GM19240 (cell line): ENCODE measurements around the gene TMEM9.

Experiments used
- DNase-seq: peaks from one replicate; pipeline ENCODE4 v3.0.0; 2011; ENCODE audit warnings: low spot score; ENCODE audit not compliant: insufficient read length

The TMEM9 gene

DNA sequence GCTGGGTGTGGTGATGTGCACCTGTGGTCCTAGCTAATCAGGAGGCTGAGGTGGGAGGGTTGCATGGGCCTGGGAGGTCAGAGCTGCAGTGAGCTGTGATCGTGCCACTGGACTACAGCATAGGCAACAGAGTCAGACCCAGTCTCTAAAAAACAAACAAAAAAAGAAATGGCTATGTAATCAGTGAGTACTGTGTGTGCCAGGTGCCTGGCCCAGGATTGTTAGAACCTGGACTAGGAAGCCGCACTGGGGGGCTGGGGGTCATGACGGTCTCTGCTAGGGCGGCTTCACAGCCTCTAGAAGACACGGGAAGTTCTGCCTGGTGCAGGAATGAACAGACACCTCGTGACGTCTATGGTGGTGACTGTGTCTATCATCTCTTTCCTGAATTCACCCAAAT, 8.5 kb downstream of the TMEM9 start:
- DNase-seq: no peak

DNA sequence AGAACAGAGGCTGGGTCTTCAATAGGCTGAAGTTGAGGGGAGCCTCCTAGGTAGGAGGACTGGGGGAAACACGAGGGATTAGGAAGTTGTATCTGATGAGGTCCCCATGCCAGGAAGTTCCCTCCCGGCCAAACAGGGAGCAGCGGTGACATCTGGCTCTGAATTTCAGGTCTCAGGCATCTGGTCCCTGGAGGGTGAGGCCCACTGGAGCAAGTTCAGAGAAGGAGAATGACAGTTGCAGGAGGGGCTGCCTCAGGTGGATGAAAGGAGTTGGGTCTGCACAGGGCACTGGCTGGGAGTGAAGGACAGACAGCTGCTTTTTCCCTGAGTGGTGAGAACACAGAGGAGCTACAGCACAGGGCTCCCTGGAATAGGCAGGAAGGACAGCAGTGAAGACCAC, 9.1 kb downstream of the TMEM9 start:
- no peak for DNase-seq

DNA sequence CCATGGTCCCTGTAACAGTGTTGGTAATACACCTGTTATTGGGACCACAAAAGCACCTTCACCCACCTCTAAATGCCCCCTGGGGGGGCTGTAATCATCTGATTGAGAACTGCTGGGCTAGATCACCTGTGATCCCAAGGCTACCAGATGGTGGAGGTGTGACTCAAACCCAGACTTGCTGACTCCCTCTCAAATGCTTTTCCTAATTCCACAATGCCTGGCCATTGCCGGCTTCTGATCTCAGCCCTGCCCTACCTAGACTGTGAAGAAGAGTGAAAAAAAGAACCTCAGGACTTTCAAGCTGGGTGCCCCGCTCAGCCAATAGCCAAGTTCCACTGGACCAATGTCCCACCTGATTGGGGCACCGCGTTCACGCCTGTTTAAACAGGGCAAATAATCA, 9.6 kb downstream of the TMEM9 start:
- no peak for DNase-seq

DNA sequence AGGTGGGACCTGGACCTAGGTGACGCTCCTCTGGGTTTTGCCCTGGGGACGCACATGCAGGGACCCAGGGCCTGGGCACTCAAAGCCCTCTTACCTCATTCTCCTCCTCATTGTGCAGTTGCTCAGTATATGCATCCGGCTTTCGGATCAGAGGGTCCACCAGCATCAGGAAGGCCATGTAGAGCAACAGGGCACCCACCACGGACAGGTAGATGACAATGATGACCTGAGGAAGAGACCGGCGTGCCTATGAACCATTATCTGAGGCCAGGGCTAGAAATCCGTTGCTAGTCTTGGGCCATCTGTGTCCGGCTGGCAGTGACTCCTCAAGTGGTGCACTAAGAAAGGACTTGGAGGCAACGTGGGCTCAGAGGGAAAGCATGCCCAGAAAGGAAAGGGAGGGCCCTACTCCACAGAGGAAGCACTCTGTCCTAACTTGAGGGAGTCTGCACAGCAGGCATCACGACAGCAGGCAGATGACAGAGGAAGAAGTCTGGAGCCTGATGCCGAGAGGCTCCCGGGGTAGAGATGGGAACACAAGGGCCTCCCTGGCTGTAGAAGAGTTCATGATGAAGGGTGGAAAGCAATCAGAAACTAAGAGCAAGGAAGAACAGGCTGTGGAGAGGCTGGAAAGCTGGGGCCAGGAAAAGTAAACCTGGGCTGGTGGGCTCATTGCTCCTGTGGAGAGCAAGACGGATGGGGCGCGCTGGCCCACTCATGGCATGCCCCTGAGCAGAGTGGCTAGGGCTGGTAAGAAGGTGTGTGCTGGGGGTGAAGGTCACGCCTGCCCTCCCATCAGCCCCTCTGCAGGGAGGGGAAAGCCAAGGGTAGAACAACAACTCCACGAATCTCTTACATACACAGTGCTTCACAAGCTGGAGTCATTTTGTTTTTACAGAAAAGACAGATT, 10.3 kb downstream of the TMEM9 start:
- no peak for DNase-seq

DNA sequence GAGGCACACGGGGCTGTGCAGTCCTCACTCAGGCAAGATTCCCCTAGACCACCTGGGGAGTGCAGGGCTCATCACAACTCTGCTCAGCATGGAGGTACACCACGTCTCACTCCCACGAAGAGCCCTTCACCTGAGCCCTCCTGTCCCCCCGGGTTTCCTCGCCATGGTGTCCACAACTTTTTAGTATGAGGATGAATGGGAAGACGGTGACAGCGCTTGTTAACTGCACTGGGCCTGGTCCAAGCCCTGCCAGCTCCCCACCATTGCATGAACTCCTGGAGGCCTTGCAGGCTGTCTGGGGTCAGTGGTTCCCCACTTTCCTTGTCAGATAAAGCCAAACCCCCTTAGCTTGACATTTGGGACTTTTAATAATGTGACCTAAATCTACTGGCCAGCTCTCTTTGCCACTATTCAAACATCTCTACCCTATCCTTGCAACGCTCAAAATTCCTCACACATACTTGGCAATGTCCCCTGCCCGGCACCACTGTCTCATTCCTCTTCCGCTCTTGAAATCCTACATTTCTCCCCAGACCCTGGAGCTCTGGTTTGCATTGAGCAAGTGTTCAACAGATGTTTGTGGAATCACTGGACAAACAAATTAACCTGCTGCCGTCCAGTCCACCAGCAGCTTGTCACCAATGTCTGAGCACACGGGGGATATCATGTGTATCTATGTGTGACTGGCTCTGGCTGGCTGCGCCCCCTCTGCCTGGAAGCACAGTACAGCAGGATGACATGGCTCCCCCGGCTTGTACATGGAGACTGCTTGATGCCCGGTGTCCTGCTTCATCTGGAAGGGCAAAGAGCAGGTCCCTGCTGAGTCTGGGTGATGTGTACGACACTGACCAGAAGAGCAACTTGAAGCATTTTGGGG, 11.2 kb downstream of the TMEM9 start:
- DNase-seq: no peak

DNA sequence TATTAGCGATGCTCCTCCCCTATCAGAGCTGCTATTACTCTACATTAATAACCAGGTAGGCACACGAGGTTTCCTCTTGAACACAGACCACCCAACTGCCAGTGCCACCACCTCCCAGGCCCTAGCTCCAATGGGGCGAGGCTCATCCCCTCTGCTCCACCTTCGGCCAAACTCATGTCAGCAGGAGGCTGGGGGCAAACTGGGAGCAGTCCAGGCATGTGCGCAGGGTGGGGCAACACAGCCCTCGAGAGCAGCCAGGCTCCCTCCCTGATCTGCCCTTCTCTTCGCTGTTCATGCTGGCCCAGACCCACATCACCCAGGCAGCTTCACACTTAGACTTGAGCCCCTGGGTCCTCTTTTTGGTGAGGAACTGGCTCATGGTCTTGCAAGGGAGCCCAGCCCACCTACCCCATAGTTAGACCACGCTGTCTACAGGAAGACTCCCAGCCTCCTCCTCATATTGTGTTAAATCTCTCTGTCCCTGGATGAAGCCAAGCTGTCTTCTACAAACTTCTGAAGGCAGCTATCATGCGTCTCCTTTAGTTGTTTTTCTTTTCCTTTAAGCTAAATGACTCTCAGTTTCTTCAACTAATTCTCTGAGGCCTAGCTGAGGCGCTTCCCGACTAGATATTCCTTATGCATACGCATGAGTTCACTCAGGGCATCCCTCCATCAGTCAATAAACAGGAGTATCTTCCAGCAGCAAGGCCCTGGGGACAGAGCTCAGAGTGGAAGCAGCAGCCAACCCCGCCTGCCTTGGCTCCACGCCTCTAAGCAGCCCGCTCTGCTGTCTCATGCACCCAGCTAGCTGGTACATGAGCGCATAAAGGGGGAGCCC, 12.0 kb downstream of the TMEM9 start:
- no peak for DNase-seq

DNA sequence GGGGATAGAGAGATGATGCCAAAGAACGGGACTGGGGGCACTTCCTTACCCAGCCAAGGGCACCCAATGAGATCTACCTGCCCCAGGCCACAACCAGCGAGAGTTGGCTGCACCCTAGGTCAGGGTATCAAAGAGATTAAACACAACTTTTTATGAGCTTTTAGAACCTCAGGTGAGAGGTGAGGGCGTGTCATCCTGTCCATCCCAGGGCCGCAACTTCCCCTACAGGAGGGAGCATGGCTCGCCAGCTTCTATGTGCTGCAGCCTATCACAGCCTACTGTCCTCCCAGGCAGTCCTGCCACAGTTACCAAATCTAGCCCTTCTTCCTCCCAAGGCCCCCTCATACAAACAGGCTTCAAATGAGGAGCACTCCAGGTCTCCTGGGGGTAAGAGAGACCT, 12.9 kb downstream of the TMEM9 start:
- DNase-seq: no peak

DNA sequence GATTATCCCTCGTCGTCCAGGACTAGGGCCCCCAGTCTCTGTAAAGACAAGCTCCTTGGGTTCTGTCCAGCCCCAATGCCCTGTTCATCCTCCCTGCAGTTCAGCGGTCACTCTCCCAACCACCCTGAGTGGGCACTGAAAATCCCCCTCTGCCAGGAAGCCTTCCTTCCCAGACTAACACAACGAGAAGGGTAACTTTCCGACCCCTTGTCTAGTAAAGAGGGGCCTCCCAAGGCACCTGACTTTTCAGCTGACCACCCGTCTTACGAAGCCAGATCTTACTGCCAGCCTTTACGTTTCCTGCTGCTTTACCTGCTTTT, 13.4 kb downstream of the TMEM9 start:
- no peak for DNase-seq

DNA sequence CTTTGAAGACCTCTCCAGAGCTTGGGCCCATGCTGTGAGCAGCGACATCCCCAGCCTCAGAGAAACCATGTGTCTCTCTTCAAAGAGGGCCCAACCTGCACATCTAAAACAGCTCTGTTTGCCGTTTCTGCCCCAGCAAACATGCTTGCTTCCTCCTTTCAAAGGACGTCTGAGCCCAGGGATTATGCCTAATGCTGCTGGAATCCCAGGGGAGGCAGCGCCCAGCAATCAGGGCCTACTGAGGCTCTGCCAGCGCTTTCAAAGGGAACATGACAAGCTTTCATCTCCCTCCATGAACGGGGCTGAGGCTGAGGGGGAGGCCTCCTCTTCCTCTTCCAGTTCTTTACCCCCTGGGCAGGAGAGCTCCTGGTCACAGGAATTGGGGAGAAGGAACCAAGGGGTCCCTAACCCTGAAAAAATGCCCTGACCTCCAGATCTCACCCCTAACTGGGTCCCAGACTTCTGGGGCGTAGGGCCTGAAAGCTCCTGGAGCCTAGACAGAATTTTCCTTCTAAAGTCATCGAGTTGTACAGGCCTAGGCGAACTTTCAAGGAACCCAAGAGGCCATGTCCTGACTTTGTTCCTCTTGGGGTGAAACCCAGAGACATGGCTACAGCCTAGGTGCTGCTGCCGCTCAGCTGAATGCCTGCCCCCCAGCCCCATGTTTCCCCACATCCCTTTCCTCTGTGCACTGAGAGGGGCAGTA, 13.9 kb downstream of the TMEM9 start:
- no peak for DNase-seq

DNA sequence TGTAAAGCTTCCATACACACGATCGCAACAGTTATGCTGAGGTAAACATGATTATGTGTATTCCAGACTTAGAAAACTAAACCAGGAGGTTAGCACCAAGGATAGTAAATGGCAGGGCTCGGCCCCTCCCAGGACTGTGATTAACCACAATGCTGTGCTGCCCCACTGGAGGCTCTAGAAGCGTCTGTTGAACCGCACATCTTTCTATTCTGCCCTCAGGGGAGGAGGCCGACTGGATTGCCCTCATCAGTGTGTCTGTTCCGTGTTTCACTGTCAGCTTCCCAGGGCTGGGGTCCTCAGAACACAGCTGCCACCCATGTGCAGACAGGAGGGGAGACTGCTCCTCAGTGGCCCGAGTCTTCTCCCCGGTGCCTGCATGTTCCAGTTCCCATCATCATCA, 14.5 kb downstream of the TMEM9 start:
- DNase-seq: no peak

DNA sequence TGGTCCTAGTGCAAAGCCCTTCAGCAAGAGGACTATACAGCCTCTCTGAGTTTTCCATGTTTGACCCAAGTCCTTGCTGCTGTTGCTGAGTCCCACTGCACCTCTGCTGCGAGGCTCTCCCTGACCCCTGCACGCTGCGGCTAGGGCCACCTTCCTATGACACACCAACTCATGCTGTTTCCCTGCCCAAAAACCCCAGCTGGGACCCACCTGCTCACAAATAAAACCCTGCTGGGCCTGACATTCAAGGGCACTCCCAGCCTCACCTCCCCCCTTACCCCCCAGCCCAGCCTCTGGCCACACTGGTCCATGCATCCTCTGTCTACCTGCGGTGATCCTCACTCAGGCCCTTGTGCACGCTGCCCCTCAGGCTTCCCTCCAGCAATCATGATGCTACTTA, 15.0 kb downstream of the TMEM9 start:
- DNase-seq: no peak

DNA sequence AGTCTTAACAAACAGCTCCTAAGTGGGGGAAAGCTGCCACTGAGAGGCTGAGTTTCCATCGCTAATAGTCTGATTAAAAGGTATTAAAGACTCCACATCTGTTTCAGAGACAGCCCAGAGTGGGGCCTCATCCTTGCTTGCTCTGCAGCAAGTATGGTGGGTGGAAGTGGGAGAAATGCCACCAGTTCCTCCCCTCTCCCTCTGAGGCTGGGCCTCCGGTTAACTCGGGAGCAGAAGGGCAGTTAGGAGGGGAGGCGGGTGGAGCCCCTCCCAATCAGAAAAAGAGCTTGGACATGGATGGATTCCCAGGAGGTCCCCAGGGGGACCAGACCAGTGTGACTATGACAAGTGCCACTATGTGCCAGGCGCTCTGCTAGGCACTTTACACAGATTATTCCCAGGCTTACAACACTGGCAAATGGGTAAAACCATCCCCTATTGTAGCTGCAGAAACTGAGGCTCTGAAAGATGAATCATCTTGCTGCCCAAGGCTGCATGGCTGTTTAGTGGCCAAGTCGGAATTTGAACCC, 15.9 kb downstream of the TMEM9 start:
- no peak for DNase-seq

DNA sequence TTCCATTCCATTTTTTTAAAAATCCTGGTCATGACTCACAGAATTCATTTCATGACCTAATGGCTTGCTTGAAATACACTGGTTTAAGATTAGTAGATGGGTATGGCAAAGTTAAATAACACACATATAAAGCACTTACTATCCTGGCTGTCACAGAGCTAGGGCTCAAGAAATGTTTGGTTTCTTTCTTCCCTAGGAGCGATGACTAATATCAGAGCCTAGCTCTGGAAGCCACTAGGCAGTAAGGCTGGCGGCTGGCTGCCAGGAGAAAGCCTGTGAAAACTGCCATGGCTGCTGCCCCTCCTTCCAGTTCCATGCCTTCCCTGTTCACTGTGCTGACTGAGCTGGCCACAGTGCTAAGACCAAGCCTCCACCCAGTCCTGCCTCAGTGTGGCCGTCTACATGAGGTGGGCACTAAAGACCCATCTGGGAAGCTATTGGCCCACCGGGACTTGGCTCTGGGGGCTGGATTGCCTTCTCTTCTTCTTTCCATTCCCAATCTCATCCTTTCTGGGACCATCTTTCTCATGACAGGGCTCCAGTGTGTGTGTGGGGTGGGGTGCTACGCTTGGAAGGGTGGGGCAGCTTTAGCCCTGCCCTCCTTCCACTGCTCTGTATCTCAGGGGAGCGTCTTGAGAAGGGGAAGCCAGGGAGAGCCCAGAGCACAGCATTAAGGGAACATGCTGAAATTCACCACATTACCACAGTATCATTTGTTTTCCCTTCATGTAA, 16.5 kb downstream of the TMEM9 start:
- DNase-seq: no peak

DNA sequence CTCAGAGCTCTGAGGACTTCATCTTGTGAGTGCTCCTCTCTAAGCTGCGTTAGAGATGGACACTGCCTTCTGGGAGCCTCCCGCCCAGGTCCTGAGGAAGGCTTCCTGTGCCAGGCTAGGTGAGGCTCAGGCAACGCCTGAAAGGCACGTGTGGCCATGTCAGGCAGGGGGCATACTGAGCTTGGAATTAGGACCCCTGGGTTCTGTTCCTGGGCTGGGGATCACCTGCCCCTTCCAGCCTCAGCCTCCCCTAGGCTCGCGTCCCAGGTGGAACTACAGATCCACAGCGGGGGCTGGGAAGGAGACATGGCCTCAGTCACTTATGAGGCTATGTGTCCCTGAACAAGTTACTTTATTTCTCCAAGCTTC, 17.3 kb downstream of the TMEM9 start:
- DNase-seq: no peak

DNA sequence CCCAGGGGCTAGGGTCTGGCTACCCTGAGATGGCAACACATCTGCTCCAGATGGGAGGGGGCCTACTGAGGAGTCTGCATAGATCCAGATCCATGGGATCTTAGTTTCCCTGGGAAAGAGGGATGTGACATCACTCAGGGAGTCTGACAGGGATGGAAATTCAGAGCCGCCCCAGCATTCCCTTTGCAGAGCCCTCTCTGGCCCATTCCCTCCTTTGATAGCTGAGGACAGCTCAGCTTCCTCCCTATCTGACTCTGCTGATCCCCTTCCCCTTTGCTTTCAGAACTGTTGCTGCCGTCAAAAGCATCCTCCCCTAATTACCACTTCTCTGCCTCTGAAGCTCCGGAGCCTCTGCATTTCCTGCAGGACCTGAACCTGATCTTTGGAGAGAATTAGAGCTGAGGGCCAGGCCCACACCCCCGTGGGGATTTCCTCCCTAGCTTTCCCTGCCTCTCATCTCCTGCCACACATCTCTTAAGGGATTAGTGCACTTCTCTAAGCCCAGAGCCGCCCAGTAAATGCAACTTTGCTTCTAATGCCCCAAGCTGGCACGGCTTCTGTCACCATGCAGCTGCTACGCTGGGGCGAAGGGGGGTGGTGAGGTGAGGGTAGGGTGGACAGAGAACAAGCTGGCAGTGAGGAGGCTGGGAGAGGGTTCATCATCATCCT, 17.8 kb downstream of the TMEM9 start:
- DNase-seq: no peak

DNA sequence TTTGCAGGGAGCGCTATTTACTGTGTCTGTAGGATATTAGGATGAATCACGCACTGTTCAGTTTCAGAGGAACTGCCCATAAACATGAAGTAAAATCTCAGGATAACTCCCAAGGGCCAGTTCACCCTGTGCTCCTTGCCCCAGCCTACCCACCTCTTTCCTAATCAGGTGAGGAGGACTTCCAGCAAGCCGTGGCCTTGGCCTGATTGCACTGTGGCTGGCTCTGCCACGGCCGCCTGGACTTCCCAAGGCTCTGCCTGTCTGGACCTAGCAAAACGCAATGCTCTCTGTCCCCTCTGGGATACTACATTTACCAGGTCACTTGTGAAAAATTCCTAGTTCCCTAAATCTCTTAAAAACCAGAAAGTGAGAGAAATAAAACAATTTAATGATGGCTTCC, 19.9 kb downstream of the TMEM9 start:
- DNase-seq: no peak

DNA sequence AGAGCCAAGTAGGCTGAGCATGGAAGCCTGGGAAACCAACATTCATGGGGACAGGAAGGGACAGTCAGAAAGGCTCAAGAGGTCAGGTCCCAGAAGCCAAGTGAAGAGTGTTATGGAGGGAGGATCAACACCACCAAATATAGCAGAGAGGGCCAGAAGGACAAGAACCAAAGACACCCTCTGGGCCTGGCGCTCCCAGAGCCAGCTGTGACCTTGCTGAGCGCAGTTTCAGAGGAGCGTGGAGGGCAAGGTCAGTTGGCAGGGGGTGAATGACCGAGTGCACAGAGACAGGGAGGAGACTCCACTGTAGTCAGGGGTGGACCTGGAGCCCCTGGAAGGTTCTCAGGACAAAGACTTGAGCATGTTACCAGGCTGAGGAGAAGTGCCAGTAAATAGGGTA, 22.9 kb downstream of the TMEM9 start:
- no peak for DNase-seq

DNA sequence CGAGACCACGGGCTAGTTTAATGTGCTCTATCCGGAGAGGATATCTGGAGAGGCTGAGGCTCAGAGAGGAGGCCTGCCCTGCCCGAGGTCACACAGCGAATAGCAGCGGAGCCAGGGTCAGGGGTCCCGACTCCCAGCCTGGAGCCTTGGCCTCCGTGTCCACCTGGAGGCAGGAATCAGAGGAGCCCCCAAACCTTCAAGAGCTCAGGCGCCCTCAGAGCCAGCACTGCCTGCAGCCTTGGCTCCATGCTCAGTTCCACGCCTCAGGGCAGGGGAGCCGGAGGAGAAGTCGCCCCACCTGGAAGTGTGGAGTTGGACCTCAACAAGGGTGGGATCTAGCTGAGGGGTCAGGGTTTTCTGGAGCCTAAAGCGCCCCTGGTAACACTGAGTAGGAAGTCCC, 25.3 kb downstream of the TMEM9 start:
- no peak for DNase-seq

DNA sequence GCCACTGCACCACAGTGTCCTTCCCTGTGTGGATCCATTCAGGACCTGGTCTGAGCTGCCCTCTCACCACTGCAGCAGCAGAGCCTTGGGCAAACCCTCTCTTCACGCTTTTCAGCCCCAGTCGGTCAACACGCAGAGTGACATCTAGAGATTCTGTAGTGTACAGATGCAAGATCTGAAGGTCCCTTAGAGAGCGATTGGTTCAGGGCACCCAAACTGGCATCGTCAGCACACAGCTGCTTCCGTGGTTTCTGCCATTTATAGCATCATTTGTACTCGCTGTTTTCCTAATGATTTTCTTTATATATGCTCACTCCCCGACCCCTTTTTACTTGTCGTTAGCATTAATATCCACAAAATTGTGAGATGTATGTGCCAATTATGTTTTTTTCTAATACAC, 25.8 kb downstream of the TMEM9 start:
- no peak for DNase-seq
